Brain pericyte (primary cell): Measurements from ENCODE around the gene EDN1.
A peak's percentile ranks its signal among the peaks of the same experiment; 100 is the strongest.

Source experiments
- DNase-seq: peaks from one replicate; pipeline ENCODE4 v3.0.0-alpha.2; 2012; ENCODE audit warnings: low read depth, low spot score

EDN1 gene

GRCh38 chr6:12289933-12290820 lies at the start of gene EDN1:
TSS of gene EDN1 (plus strand) at chr6:12290361. CDS start at chr6:12290630, 269 bp downstream.
- DNase-seq = no peak

- no peak for DNase-seq
These were observed 48.5 kb upstream of the EDN1 start for GRCh38 chr6:12241493-12242175.

- DNase-seq = no peak
These were observed 47.0 kb upstream of the EDN1 start for GRCh38 chr6:12243169-12243568.

- DNase-seq = no peak
These were observed 44.8 kb upstream of the EDN1 start for GRCh38 chr6:12245360-12245759.

GRCh38 chr6:12245763-12246718 lies 44.1 kb upstream of the EDN1 start:
- DNase-seq = peak; percentile 37

GRCh38 chr6:12246900-12247299 lies 43.3 kb upstream of the EDN1 start:
- no peak for DNase-seq

- no peak for DNase-seq
These were observed 40.4 kb upstream of the EDN1 start for GRCh38 chr6:12249541-12250382.

GRCh38 chr6:12250383-12250770 lies 39.8 kb upstream of the EDN1 start:
- no peak for DNase-seq

- DNase-seq = no peak
These were observed 36.0 kb upstream of the EDN1 start for GRCh38 chr6:12254210-12254609.

- no peak for DNase-seq
These were observed 32.0 kb upstream of the EDN1 start for GRCh38 chr6:12258191-12258590.

- DNase-seq = no peak
These were observed 31.5 kb upstream of the EDN1 start for GRCh38 chr6:12258591-12259075.

GRCh38 chr6:12260458-12261093 lies 29.6 kb upstream of the EDN1 start:
- no peak for DNase-seq

- DNase-seq = no peak
These were observed 28.7 kb upstream of the EDN1 start for GRCh38 chr6:12261502-12261901.

- DNase-seq = no peak
These were observed 27.7 kb upstream of the EDN1 start for GRCh38 chr6:12262236-12263061.

- no peak for DNase-seq
These were observed 26.8 kb upstream of the EDN1 start for GRCh38 chr6:12263403-12263802.

- DNase-seq = no peak
These were observed 25.5 kb upstream of the EDN1 start for GRCh38 chr6:12264671-12265070.

GRCh38 chr6:12265296-12265695 lies 24.9 kb upstream of the EDN1 start:
- no peak for DNase-seq

- no peak for DNase-seq
These were observed 24.4 kb upstream of the EDN1 start for GRCh38 chr6:12265791-12266190.

GRCh38 chr6:12266571-12266970 lies 23.6 kb upstream of the EDN1 start:
- no peak for DNase-seq
